HepG2 (cell line): ENCODE measurements around the gene B4GALT3. TPM values are rescaled to one million over a fixed set of nuclear protein-coding genes. Genes with fewer than 3 reads are reported as not detected.
A peak's percentile ranks its signal among the peaks of the same experiment; 100 is the strongest.

Experiments
- ARID2 ChIP-seq: sonication (generic); formaldehyde crosslinking; IDR thresholded peaks from 2 replicates; pipeline ENCODE4 v1.8.1; 2022; ENCODE audit warnings: mild to moderate bottlenecking, missing genetic modification reagents, borderline replicate concordance
- CBX2 ChIP-seq, 2 experiments: fragments of 200-600 bp in 1 of 2; sonication (generic); formaldehyde crosslinking in 1 of 2; IDR thresholded peaks; 2 replicates each; pipeline versions ENCODE4 v1.7.0 to v1.8.1; 2018 to 2022; ENCODE audit warnings: low read depth in 2 of 2, low read length in 1 of 2, mild to moderate bottlenecking in 1 of 2, missing genetic modification reagents in 1 of 2
- CCAR2 ChIP-seq: fragments of 200-400 bp; formaldehyde crosslinking; optimal IDR thresholded peaks from 2 replicates; pipeline ENCODE3; 2018; ENCODE audit warnings: low read depth, mild to moderate bottlenecking, low read length, moderate library complexity
- CHCHD3 ChIP-seq: sonication (generic); formaldehyde crosslinking; IDR thresholded peaks from 2 replicates; pipeline ENCODE4 v1.8.0; 2022; ENCODE audit warnings: mild to moderate bottlenecking, missing genetic modification reagents, moderate library complexity
- CHD4 ChIP-seq: fragments of 200-600 bp; sonication (generic); IDR thresholded peaks from 2 replicates; pipeline ENCODE4 v1.7.0; 2017; ENCODE audit warnings: mild to moderate bottlenecking, low read length, borderline replicate concordance
- EEA1 ChIP-seq: sonication (generic); formaldehyde crosslinking; IDR thresholded peaks from 2 replicates; pipeline ENCODE4 v1.5.1; 2020; ENCODE audit warnings: mild to moderate bottlenecking, missing genetic modification reagents, borderline replicate concordance
- ETV6 ChIP-seq: sonication (generic); formaldehyde crosslinking; conservative IDR thresholded peaks from 2 replicates; pipeline ENCODE4 v1.4.0; 2020; ENCODE audit warnings: missing genetic modification reagents
- HDAC1 ChIP-seq: sonication (generic); formaldehyde crosslinking; IDR thresholded peaks from 2 replicates; pipeline ENCODE4 v1.5.1; 2020; ENCODE audit warnings: mild to moderate bottlenecking, missing genetic modification reagents
- JDP2 ChIP-seq: sonication (generic); formaldehyde crosslinking; IDR thresholded peaks from 2 replicates; pipeline ENCODE4 v1.8.1; 2022; ENCODE audit warnings: missing genetic modification reagents, borderline replicate concordance
- KAT7 ChIP-seq: IDR thresholded peaks from 2 replicates; pipeline ENCODE4 v1.6.1; 2018; ENCODE audit warnings: borderline replicate concordance, missing compliant biosample characterization
- KMT2B ChIP-seq: IDR thresholded peaks from 2 replicates; pipeline ENCODE4 v1.6.1; 2016; ENCODE audit warnings: missing genetic modification reagents, missing compliant biosample characterization
- NR2F1 ChIP-seq, 2 experiments: fragments of 450-650 bp in 1 of 2; formaldehyde crosslinking in 1 of 2; IDR thresholded peaks; 2 replicates each; pipeline versions ENCODE4 v1.5.0 to v1.6.1; 2016 to 2020; ENCODE audit warnings: mild to moderate bottlenecking in 1 of 2, missing compliant biosample characterization in 1 of 2, missing genetic modification reagents in 1 of 2, moderate library complexity in 1 of 2
- RFX1 ChIP-seq: fragments of 450-650 bp; IDR thresholded peaks from 2 replicates; pipeline ENCODE4 v1.6.1; 2017
- STAG1 ChIP-seq: sonication (generic); formaldehyde crosslinking; IDR thresholded peaks from 2 replicates; pipeline ENCODE4 v1.4.0; 2020; ENCODE audit warnings: missing genetic modification reagents
- TBX2 ChIP-seq: sonication (generic); formaldehyde crosslinking; IDR thresholded peaks from 2 replicates; pipeline ENCODE4 v1.5.0; 2020; ENCODE audit warnings: missing genetic modification reagents, mild to moderate bottlenecking, borderline replicate concordance
- TCF12 ChIP-seq, 2 experiments: fragments of 450-650 bp in 1 of 2; sonication (generic) in 1 of 2; formaldehyde crosslinking in 1 of 2; IDR thresholded peaks; 2 replicates each; pipeline versions ENCODE4 v1.6.1 to v1.8.0; 2017 to 2022; ENCODE audit warnings: antibody characterized with exemption in 1 of 2, mild to moderate bottlenecking in 1 of 2, missing genetic modification reagents in 1 of 2, moderate library complexity in 1 of 2
- TOPORS ChIP-seq: sonication (generic); formaldehyde crosslinking; IDR thresholded peaks from 2 replicates; pipeline ENCODE4 v1.8.0; 2023; ENCODE audit warnings: mild to moderate bottlenecking, missing genetic modification reagents
- ZMAT3 ChIP-seq: sonication (generic); formaldehyde crosslinking; conservative IDR thresholded peaks from 2 replicates; pipeline ENCODE4 v1.7.0; 2021; ENCODE audit warnings: missing genetic modification reagents
- ZNF101 ChIP-seq: sonication (generic); formaldehyde crosslinking; IDR thresholded peaks from 2 replicates; pipeline ENCODE4 v1.4.0; 2020; ENCODE audit warnings: mild to moderate bottlenecking, low read depth, missing genetic modification reagents, borderline replicate concordance
- ZNF34 ChIP-seq: sonication (generic); formaldehyde crosslinking; IDR thresholded peaks from 2 replicates; pipeline ENCODE4 v1.4.0; 2020; ENCODE audit warnings: mild to moderate bottlenecking, missing genetic modification reagents, borderline replicate concordance
- ZNF430 ChIP-seq: sonication (generic); formaldehyde crosslinking; IDR thresholded peaks from 2 replicates; pipeline ENCODE4 v1.9.0; 2021; ENCODE audit warnings: mild to moderate bottlenecking, missing genetic modification reagents
- ZNF720 ChIP-seq: sonication (generic); formaldehyde crosslinking; IDR thresholded peaks from 2 replicates; pipeline ENCODE4 v1.4.0; 2020; ENCODE audit warnings: missing genetic modification reagents
- ZNF746 ChIP-seq: sonication (generic); formaldehyde crosslinking; IDR thresholded peaks from 2 replicates; pipeline ENCODE4 v1.8.0; 2022; ENCODE audit warnings: mild to moderate bottlenecking, missing genetic modification reagents
- ZNF782 ChIP-seq: sonication (generic); formaldehyde crosslinking; IDR thresholded peaks from 2 replicates; pipeline ENCODE4 v1.4.0; 2020; ENCODE audit warnings: missing genetic modification reagents, mild to moderate bottlenecking, borderline replicate concordance
- polyA plus RNA-seq, 8 experiments: library from polyadenylated mRNA; depleted of rRNA in 3 of 8; stranded (reverse) in 7 of 8; unstranded in 1 of 8; fragments of >200 nt; fragmentation: Illumina TruSeq in 4 of 8; extraction: Trizol in 4 of 8; gene quantifications; 2 replicates each; pipeline versions ENCODE4 v1.2.1 to v1.2.3, GENCODE V29; 2011 to 2016; ENCODE audit warnings: low read depth in 4 of 8, missing spikeins in 1 of 8, mixed read lengths in 1 of 8; ENCODE audit not compliant: insufficient read depth in 1 of 8
- total RNA-seq, 5 experiments: library from RNA; depleted of rRNA; stranded (reverse); fragments of >200 nt; fragmentation: Illumina TruSeq; extraction: Trizol; gene quantifications; 2 replicates each; pipeline ENCODE4 v1.2.3, GENCODE V29; 2016; ENCODE audit warnings: low read depth in 1 of 5
- TF ChIP-seq, protein P1 (sequence below): sonication (generic); formaldehyde crosslinking; IDR thresholded peaks from 2 replicates; pipeline ENCODE4 v1.4.0; 2020; ENCODE audit warnings: low read depth, mild to moderate bottlenecking, missing genetic modification reagents

B4GALT3 gene
- total and polyA plus RNA-seq, 2 of the 13 experiments (the other 11 are each of a cell fraction or from before 2014, with no cell fraction given) = 35.6 to 40.4 TPM

DNA sequence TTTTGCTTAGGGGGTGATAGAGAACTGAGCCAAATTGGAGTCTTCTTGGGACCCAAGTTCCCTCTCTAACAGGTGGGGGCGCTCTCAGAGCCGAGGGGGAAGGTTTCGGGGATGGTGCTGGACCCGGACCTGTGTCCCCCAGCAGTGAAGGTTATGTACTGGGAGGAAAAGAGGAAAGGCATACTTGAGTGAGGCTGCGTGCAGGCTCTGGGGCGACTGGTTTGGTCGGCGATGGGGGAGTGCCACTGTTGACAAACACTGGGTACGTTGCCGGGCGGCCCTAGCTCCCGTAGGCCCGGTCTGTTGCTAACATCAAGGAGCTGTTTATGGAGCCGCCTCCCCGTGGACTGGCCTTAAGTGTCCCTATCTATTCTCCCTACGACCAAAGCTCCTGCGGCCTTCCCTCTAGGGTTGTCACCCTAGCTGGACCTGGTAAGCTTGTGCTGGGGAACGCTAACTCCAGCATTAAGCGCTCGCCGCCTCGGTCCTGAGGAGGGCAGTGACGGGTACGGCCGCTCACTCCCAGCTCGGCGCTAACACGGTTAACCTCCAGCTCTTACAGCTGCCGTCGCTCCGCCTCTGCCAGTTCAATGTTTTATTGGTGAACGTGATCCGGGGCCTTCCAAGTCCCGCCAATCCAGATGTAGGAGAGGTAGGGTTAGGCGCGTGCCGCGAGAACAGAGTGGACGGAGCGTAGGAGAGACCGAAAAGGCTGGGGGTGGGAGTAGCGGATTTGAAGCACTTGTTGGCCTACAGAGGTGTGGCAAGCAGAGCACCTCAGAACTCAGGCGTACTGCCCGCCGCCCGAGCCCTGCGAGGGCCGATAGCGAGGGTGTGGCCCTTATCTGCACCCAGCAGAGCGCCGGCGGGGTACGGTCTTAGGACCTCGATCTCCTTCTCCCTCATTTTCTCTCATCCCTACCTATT lies 11.3 kb downstream of the B4GALT3 start, which contains the start of gene PPOX (continued):
- no peak for TF ChIP-seq TCF12 (IDR thresholded peaks at IDR 0.05)
- TF ChIP-seq TCF12 (CRISPR knock-in tag; IDR thresholded peaks at IDR 0.05) = no peak
- peak; percentile 40; the same call in 1 of the 2 replicates for TF ChIP-seq KMT2B (CRISPR knock-in tag)
- TF ChIP-seq TBX2 = peak; percentile 86
- 0 out of 2 replicates have a peak, but pooled peaks have one; percentile 22 for TF ChIP-seq ZMAT3
- TF ChIP-seq ZNF746 (CRISPR knock-in tag) = 0 out of 2 replicates have a peak, but pooled peaks have one; percentile 43
- no peak for TF ChIP-seq KAT7 (CRISPR knock-in tag)
- TF ChIP-seq RFX1 = peak; percentile 44; the same call in 1 of the 2 replicates
- no peak for TF ChIP-seq CBX2 (IDR thresholded peaks at IDR 0.05; ENCODE audit: low read depth, low read length)
- no peak for TF ChIP-seq CBX2 (CRISPR knock-in tag; IDR thresholded peaks at IDR 0.05; ENCODE audit: low read depth)
- TF ChIP-seq, protein P1, sequence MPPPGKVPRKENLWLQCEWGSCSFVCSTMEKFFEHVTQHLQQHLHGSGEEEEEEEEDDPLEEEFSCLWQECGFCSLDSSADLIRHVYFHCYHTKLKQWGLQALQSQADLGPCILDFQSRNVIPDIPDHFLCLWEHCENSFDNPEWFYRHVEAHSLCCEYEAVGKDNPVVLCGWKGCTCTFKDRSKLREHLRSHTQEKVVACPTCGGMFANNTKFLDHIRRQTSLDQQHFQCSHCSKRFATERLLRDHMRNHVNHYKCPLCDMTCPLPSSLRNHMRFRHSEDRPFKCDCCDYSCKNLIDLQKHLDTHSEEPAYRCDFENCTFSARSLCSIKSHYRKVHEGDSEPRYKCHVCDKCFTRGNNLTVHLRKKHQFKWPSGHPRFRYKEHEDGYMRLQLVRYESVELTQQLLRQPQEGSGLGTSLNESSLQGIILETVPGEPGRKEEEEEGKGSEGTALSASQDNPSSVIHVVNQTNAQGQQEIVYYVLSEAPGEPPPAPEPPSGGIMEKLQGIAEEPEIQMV (CRISPR knock-in tag) = no peak
- TF ChIP-seq ARID2 (CRISPR knock-in tag) = no peak
- TF ChIP-seq ZNF34 (CRISPR knock-in tag) = no peak
- TF ChIP-seq CCAR2 = no peak
- TF ChIP-seq CHCHD3 (CRISPR knock-in tag) = no peak
- no peak for TF ChIP-seq ZNF720 (CRISPR knock-in tag)
- no peak for TF ChIP-seq ZNF782 (CRISPR knock-in tag)
- TF ChIP-seq HDAC1 (CRISPR knock-in tag) = peak; percentile 64
- peak; percentile 48; the same call in 1 of the 2 replicates for TF ChIP-seq ZNF430 (CRISPR knock-in tag)
- TF ChIP-seq ETV6 (CRISPR knock-in tag) = no peak
- peak; percentile 9; the same call in 1 of the 2 replicates for TF ChIP-seq STAG1 (CRISPR knock-in tag)
- TF ChIP-seq TOPORS (CRISPR knock-in tag) = no peak
- TF ChIP-seq NR2F1 (CRISPR knock-in tag; IDR thresholded peaks at IDR 0.05) = no peak
- TF ChIP-seq ZNF101 (CRISPR knock-in tag) = no peak
- no peak for TF ChIP-seq JDP2 (CRISPR knock-in tag)
- no peak for TF ChIP-seq EEA1 (CRISPR knock-in tag)
- no peak for TF ChIP-seq CHD4
